Measurements from ENCODE around the gene SLC44A3.

SLC44A3 gene

GRCh38 chr1:94875794-94876193 is 55.6 kb downstream of the SLC44A3 start:
- no peak for DNase-seq

- DNase-seq: no peak
These were observed 56.2 kb downstream of the SLC44A3 start for GRCh38 chr1:94876362-94876761.

GRCh38 chr1:94878329-94878728 is 58.2 kb downstream of the SLC44A3 start:
- no peak for DNase-seq

GRCh38 chr1:94883691-94884090 is 63.5 kb downstream of the SLC44A3 start:
- no peak for DNase-seq

- no peak for DNase-seq
These were observed 63.9 kb downstream of the SLC44A3 start for GRCh38 chr1:94884106-94884505.

GRCh38 chr1:94884507-94884906 is 64.3 kb downstream of the SLC44A3 start:
- DNase-seq: no peak

GRCh38 chr1:94886361-94886760 is 66.2 kb downstream of the SLC44A3 start:
- DNase-seq: no peak

- DNase-seq: no peak
These were observed 66.9 kb downstream of the SLC44A3 start for GRCh38 chr1:94887106-94887505.

GRCh38 chr1:94887603-94888171 is 67.5 kb downstream of the SLC44A3 start:
- DNase-seq: no peak

- no peak for DNase-seq
These were observed 68.0 kb downstream of the SLC44A3 start for GRCh38 chr1:94888201-94888600.

GRCh38 chr1:94892604-94893254 is 72.6 kb downstream of the SLC44A3 start:
- no peak for DNase-seq

GRCh38 chr1:94894630-94895029 is 74.5 kb downstream of the SLC44A3 start:
- no peak for DNase-seq

GRCh38 chr1:94895518-94895917 is 75.4 kb downstream of the SLC44A3 start:
- DNase-seq: no peak

GRCh38 chr1:94898491-94899385 is 78.6 kb downstream of the SLC44A3 start:
- no peak for DNase-seq

- DNase-seq: no peak
These were observed 79.6 kb downstream of the SLC44A3 start for GRCh38 chr1:94899756-94900155.

- DNase-seq: no peak
These were observed 81.7 kb downstream of the SLC44A3 start for GRCh38 chr1:94901841-94902240.

- DNase-seq: no peak
These were observed 83.3 kb downstream of the SLC44A3 start for GRCh38 chr1:94903280-94904009.

GRCh38 chr1:94905207-94905606 is 85.0 kb downstream of the SLC44A3 start:
- no peak for DNase-seq

- DNase-seq: no peak
These were observed 86.2 kb downstream of the SLC44A3 start for GRCh38 chr1:94906382-94906781.

GRCh38 chr1:94907136-94907535 is 87.0 kb downstream of the SLC44A3 start:
- no peak for DNase-seq

- no peak for DNase-seq
These were observed 88.0 kb downstream of the SLC44A3 start for GRCh38 chr1:94908190-94908589.

GRCh38 chr1:94908965-94909364 is 88.8 kb downstream of the SLC44A3 start:
- no peak for DNase-seq

GRCh38 chr1:94909486-94909885 is 89.3 kb downstream of the SLC44A3 start:
- no peak for DNase-seq
